Breast epithelium (tissue), 4 donors: ENCODE measurements around the gene KLHL7. TPM values are rescaled to one million over a fixed set of nuclear protein-coding genes. Genes with fewer than 3 reads are reported as not detected.

ENCODE experiments used
- DNase-seq, 2 donors: peaks; one replicate each; pipeline ENCODE4 v3.0.0-alpha.2; 2019; ENCODE audit warnings: low spot score in 2 of 2
- H3K27ac ChIP-seq, 2 donors: fragments of 200-600 bp; sonication (generic) in 1 of 2; one replicate each; pipeline ENCODE4 v1.5.1; 2016 to 2019; ENCODE audit warnings: mild to moderate bottlenecking in 1 of 2
- H3K27me3 ChIP-seq, 2 donors: fragments of 200-600 bp; sonication (generic) in 1 of 2; one replicate each; pipeline versions ENCODE4 v1.5.1 to v1.6.0; 2017 to 2019; ENCODE audit warnings: control low read depth in 1 of 2, mild to moderate bottlenecking in 1 of 2
- H3K36me3 ChIP-seq: fragments of 200-600 bp; one replicate; pipeline ENCODE4 v1.5.1; 2019
- H3K4me1 ChIP-seq, 2 donors: fragments of 200-600 bp; sonication (generic); one replicate each; pipeline ENCODE4 v1.5.1; 2016 to 2019; ENCODE audit warnings: control low read depth in 1 of 2
- H3K4me3 ChIP-seq, 3 donors: fragments of 200-600 bp; sonication (generic); 1 replicate in 2 of 3; 2 replicates in 1 of 3; pipeline ENCODE4 v1.5.1; 2016 to 2019; ENCODE audit warnings: mild to moderate bottlenecking in 3 of 3, moderate library complexity in 2 of 3
- H3K9me3 ChIP-seq, 2 donors: fragments of 200-600 bp; sonication (generic) in 1 of 2; one replicate each; pipeline ENCODE4 v1.5.1; 2016 to 2019; ENCODE audit warnings: control low read depth in 1 of 2
- CTCF ChIP-seq, 3 donors: fragments of 450-650 bp; IDR thresholded peaks; one replicate each; pipeline ENCODE4 v1.5.1; 2016 to 2017; ENCODE audit warnings: antibody characterized with exemption in 3 of 3, mild to moderate bottlenecking in 3 of 3, moderate library complexity in 3 of 3
- POLR2A ChIP-seq: fragments of 450-650 bp; IDR thresholded peaks from one replicate; pipeline ENCODE4 v1.6.1; 2016; ENCODE audit warnings: antibody characterized with exemption, mild to moderate bottlenecking, moderate library complexity
- POLR2AphosphoS5 ChIP-seq, 3 donors: sonication (generic); formaldehyde crosslinking; IDR thresholded peaks; one replicate each; pipeline ENCODE4 v1.6.1; 2017; ENCODE audit warnings: antibody characterized with exemption in 3 of 3
- intact Hi-C: fragments of 100-400 bp; cut with DNase I; formaldehyde crosslinking; loops from one replicate; pipeline ENCODE4 v1.15.1; 2023; ENCODE audit warnings: low total_unique reads
- total RNA-seq, 3 donors: library from RNA; depleted of rRNA; stranded (reverse); fragments of >200 nt; gene quantifications; one replicate each; pipeline ENCODE4 v1.1.0, GENCODE V29; 2016

KLHL7 gene
- total RNA-seq, 3 donors from 2014 or later, result 28.5 to 39.2 (median 29.0) TPM

- peak overlapping the region in 1 of 2 donors; percentile 77 for H3K27ac ChIP-seq
- no peaks in the 10 kb centered on the region for H3K27me3 ChIP-seq
- H3K4me1 ChIP-seq, result no peaks in the 10 kb centered on the region
- DNase-seq, result no peak
- H3K36me3 ChIP-seq, result no peaks in the 10 kb centered on the region
- H3K9me3 ChIP-seq, result no peaks in the 10 kb centered on the region
- TF ChIP-seq POLR2A, result no peak
- TF ChIP-seq POLR2AphosphoS5 (IDR thresholded peaks at IDR 0.05), result no peak
- no peak for TF ChIP-seq CTCF (IDR thresholded peaks at IDR 0.05)
- intact Hi-C loops, result no loop called here
- no peak overlapping the region for H3K4me3 ChIP-seq
Measured at GRCh38 chr7:23065974-23066373, 39.6 kb upstream of the KLHL7 start.

GRCh38 chr7:23067271-23067670 is 38.3 kb upstream of the KLHL7 start:
- no peak for DNase-seq
- Histone ChIP-seq H3K9me3 (no peaks in the 10 kb centered on the region), H3K27ac (peak overlapping the region; percentile 77 to 83), H3K4me3 (no peak overlapping the region), H3K36me3 (no peaks in the 10 kb centered on the region), H3K27me3 (no peaks in the 10 kb centered on the region), H3K4me1 (no peaks in the 10 kb centered on the region)
- no peak for TF ChIP-seq POLR2A
- TF ChIP-seq CTCF (IDR thresholded peaks at IDR 0.05), result no peak
- TF ChIP-seq POLR2AphosphoS5 (IDR thresholded peaks at IDR 0.05), result no peak
- intact Hi-C loops, result no loop called here

GRCh38 chr7:23072048-23072447 is 33.5 kb upstream of the KLHL7 start:
- Histone ChIP-seq H3K36me3 (no peaks in the 10 kb centered on the region), H3K27ac (peak overlapping the region in 1 of 2 donors; percentile 26), H3K9me3 (no peaks in the 10 kb centered on the region), H3K4me3 (no peak overlapping the region), H3K4me1 (no peaks in the 10 kb centered on the region), H3K27me3 (no peaks in the 10 kb centered on the region)
- intact Hi-C loops, result no loop called here
- no peak for TF ChIP-seq POLR2A
- no peak for TF ChIP-seq POLR2AphosphoS5 (IDR thresholded peaks at IDR 0.05)
- TF ChIP-seq CTCF (IDR thresholded peaks at IDR 0.05), result no peak
- no peak for DNase-seq

- no peaks in the 10 kb centered on the region for H3K9me3 ChIP-seq
- H3K27ac ChIP-seq, result no peak overlapping the region
- H3K4me1 ChIP-seq, result no peaks in the 10 kb centered on the region
- H3K4me3 ChIP-seq, result no peak overlapping the region
- no peak for DNase-seq
- intact Hi-C loops, result no loop called here
- no peaks in the 10 kb centered on the region for H3K27me3 ChIP-seq
- no peaks in the 10 kb centered on the region for H3K36me3 ChIP-seq
- no peak for TF ChIP-seq POLR2A
- TF ChIP-seq POLR2AphosphoS5 (IDR thresholded peaks at IDR 0.05), result no peak
Measured at GRCh38 chr7:23072922-23073321, 32.7 kb upstream of the KLHL7 start.

- no peak for DNase-seq
- intact Hi-C loops, result no loop called here
- no peaks in the 10 kb centered on the region for H3K9me3 ChIP-seq
- no peak for TF ChIP-seq POLR2AphosphoS5 (IDR thresholded peaks at IDR 0.05)
- TF ChIP-seq POLR2A, result no peak
- no peak for TF ChIP-seq CTCF (IDR thresholded peaks at IDR 0.05)
- no peaks in the 10 kb centered on the region for H3K36me3 ChIP-seq
- H3K4me3 ChIP-seq, result no peak overlapping the region
- no peaks in the 10 kb centered on the region for H3K27me3 ChIP-seq
- no peaks in the 10 kb centered on the region for H3K4me1 ChIP-seq
- H3K27ac ChIP-seq, result peak overlapping the region; percentile 30 to 42
Measured at GRCh38 chr7:23074443-23075261, 30.9 kb upstream of the KLHL7 start.
